ENCODE measurements around the gene PYY.

- TF ChIP-seq CTCF (IDR thresholded peaks at IDR 0.05) (no peak), POLR2A (IDR thresholded peaks at IDR 0.05) (no peak)
Measured at GRCh38 chr17:43912635-43913304, 41.0 kb downstream of the PYY start.

All from Peyer's patch (tissue), 4 donors.